Stomach (tissue), 9 donors: ENCODE results near the gene LRRC71. TPM values are rescaled to one million over a fixed set of nuclear protein-coding genes. Genes with fewer than 3 reads are reported as not detected.

Experiments
- DNase-seq, 2 donors: peaks; one replicate each; pipeline versions ENCODE4 v3.0.0 to v3.0.0-alpha.2; 2013 to 2019
- H3K27ac ChIP-seq, 5 donors: fragments of 200-600 bp in 4 of 5; sonication (generic) in 4 of 5; one replicate each; pipeline ENCODE4 v1.5.1; 2013 to 2019; ENCODE audit warnings: mild to moderate bottlenecking in 1 of 5, moderate library complexity in 1 of 5
- H3K27me3 ChIP-seq, 3 donors: fragments of 200-600 bp; sonication (generic); one replicate each; pipeline ENCODE4 v1.5.1; 2017 to 2019; ENCODE audit warnings: mixed run types in 1 of 3
- H3K36me3 ChIP-seq, 4 donors: fragments of 200-600 bp; sonication (generic); 1 replicate in 3 of 4; 2 replicates in 1 of 4; pipeline ENCODE4 v1.5.1; 2016 to 2019
- H3K4me1 ChIP-seq, 4 donors: fragments of 200-600 bp; sonication (generic); one replicate each; pipeline ENCODE4 v1.5.1; 2016 to 2019
- H3K4me3 ChIP-seq, 4 donors: fragments of 200-600 bp; sonication (generic) in 3 of 4; one replicate each; pipeline ENCODE4 v1.5.1; 2016 to 2019; ENCODE audit warnings: mild to moderate bottlenecking in 1 of 4
- H3K9me3 ChIP-seq, 4 donors: fragments of 200-600 bp; sonication (generic); one replicate each; pipeline ENCODE4 v1.5.1; 2016 to 2019
- EP300 ChIP-seq: sonication (generic); formaldehyde crosslinking; IDR thresholded peaks from one replicate; pipeline ENCODE4 v1.6.1; 2017; ENCODE audit warnings: antibody characterized with exemption
- POLR2A ChIP-seq, 4 donors: fragments of 450-650 bp; IDR thresholded peaks; one replicate each; pipeline ENCODE4 v1.6.1; 2016; ENCODE audit warnings: antibody characterized with exemption in 4 of 4, control low read depth in 2 of 4, mild to moderate bottlenecking in 1 of 4, moderate library complexity in 1 of 4
- POLR2AphosphoS5 ChIP-seq, 3 donors: sonication (generic); formaldehyde crosslinking; IDR thresholded peaks; one replicate each; pipeline ENCODE4 v1.6.1; 2016; ENCODE audit warnings: antibody characterized with exemption in 3 of 3
- WGBS, 5 donors: extraction: QIAGEN DNeasy Blood & Tissue Kit in 3 of 5; methylation state at CpG; one replicate each; pipeline versions ENCODE4 v1.1.5 to v1.1.7; 2013 to 2018; 5-methylcytosine and 5-hydroxymethylcytosine counted together
- intact Hi-C: fragments of 100-400 bp; cut with DNase I; formaldehyde crosslinking; loops from one replicate; pipeline ENCODE4 v1.15.1; 2023; ENCODE audit warnings: low total_unique reads
- polyA plus RNA-seq, 3 donors: library from polyadenylated mRNA; stranded (reverse); fragments of 200-250 nt; gene quantifications; one replicate each; pipeline ENCODE4 v1.2.3, GENCODE V29; 2013
- total RNA-seq, 5 donors: library from RNA; depleted of rRNA; stranded (reverse); fragments of >200 nt; gene quantifications; one replicate each; pipeline versions ENCODE4 v1.1.0 to v1.2.3, GENCODE V29; 2014 to 2016
- TF ChIP-seq, protein P1 (sequence below), 7 experiments: fragments of 450-650 bp in 4 of 7; fragments of 200-600 bp in 3 of 7; sonication (generic) in 3 of 7; IDR thresholded peaks; one replicate each; pipeline ENCODE4 v1.5.1; 2016 to 2019; ENCODE audit warnings: antibody characterized with exemption in 7 of 7, control low read depth in 2 of 7, mild to moderate bottlenecking in 1 of 7
- donor health status: healthy with polysubstance abuse.
- donor health status: Bipolar disorder and iron deficiency.
- donor health status: healthy.

Gene LRRC71
- total and polyA plus RNA-seq, 8 donors: 0.61 to 2.2 TPM; not detected in 6

DNA sequence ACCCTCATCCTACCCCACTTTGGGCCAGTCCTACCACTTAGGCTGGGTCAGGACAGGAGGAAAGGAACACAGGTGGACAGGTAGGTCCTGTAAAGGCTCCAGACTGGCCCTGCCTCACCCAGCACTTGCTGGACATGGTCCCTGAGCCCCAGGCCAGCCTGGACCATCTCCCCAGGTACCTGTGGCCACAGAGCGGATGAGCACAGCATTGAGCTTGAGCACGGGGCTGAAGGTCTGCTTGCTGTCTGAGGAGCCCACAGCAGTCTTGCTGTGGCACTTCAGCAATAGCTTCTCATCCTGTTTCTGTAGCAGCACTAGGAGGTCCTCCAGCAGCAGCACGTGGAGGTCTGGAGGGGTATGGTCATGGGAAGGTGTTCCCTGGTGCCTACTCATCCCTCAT is 23.3 kb downstream of the LRRC71 start:
- Histone ChIP-seq H3K4me1 (no peaks in the 10 kb centered on the region), H3K9me3 (no peaks in the 10 kb centered on the region), H3K27me3 (no peaks in the 10 kb centered on the region), H3K36me3 (peaks cover 85 to 100% (median 100%) of the 10 kb centered on the region in 4 donors), H3K27ac (no peak overlapping the region), H3K4me3 (no peak overlapping the region)
- WGBS, 5 donors: 83 to 95% (median 91%) methylated on average over 1 to 3 of the region's 3 CpGs
- intact Hi-C loops: no loop called here
- DNase-seq: no peak
- TF ChIP-seq, protein P1, sequence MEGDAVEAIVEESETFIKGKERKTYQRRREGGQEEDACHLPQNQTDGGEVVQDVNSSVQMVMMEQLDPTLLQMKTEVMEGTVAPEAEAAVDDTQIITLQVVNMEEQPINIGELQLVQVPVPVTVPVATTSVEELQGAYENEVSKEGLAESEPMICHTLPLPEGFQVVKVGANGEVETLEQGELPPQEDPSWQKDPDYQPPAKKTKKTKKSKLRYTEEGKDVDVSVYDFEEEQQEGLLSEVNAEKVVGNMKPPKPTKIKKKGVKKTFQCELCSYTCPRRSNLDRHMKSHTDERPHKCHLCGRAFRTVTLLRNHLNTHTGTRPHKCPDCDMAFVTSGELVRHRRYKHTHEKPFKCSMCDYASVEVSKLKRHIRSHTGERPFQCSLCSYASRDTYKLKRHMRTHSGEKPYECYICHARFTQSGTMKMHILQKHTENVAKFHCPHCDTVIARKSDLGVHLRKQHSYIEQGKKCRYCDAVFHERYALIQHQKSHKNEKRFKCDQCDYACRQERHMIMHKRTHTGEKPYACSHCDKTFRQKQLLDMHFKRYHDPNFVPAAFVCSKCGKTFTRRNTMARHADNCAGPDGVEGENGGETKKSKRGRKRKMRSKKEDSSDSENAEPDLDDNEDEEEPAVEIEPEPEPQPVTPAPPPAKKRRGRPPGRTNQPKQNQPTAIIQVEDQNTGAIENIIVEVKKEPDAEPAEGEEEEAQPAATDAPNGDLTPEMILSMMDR (IDR thresholded peaks at IDR 0.05): no peak
- TF ChIP-seq POLR2AphosphoS5 (IDR thresholded peaks at IDR 0.05) (no peak), POLR2A (IDR thresholded peaks at IDR 0.05) (no peak), EP300 (no peak)

- H3K4me1 ChIP-seq: no peaks in the 10 kb centered on the region
- intact Hi-C loops: no loop called here
- no peak for DNase-seq
- peaks cover 84 to 100% (median 100%) of the 10 kb centered on the region in 4 donors for H3K36me3 ChIP-seq
- no peaks in the 10 kb centered on the region for H3K27me3 ChIP-seq
- H3K27ac ChIP-seq: no peak overlapping the region
- no peaks in the 10 kb centered on the region for H3K9me3 ChIP-seq
- 90 to 100% (median 95%) methylated on average over 1 of the region's 1 CpG for WGBS, 5 donors
- no peak overlapping the region for H3K4me3 ChIP-seq
- TF ChIP-seq POLR2AphosphoS5 (IDR thresholded peaks at IDR 0.05): no peak
- TF ChIP-seq, protein P1 (IDR thresholded peaks at IDR 0.05): no peak
- TF ChIP-seq EP300: no peak
These were observed 23.8 kb downstream of the LRRC71 start for GRCh38 chr1:156944268-156944667.

DNA sequence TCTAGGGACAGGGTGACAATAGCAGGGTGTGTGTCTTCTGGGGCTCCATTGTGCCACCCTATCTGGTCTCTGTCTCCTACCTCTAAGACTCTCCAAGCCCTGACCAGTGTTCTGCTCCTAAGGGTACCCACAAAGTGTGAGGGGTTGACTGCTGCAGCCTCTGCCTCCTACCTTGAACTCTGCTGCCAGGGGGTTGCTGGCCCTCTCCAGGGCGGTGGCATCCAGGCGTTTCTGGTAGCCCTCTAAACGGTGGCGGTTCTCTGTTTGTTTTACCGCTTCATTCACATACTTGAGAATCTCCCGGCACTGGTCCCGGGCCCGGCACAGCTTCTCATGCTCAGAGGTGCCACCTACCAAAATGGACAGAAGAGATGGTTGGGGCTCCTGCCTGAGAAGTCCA is 24.4 kb downstream of the LRRC71 start:
- intact Hi-C loops: no loop called here
- no peak for DNase-seq
- H3K36me3 ChIP-seq: peaks cover 82 to 100% (median 100%) of the 10 kb centered on the region in 4 donors

DNA sequence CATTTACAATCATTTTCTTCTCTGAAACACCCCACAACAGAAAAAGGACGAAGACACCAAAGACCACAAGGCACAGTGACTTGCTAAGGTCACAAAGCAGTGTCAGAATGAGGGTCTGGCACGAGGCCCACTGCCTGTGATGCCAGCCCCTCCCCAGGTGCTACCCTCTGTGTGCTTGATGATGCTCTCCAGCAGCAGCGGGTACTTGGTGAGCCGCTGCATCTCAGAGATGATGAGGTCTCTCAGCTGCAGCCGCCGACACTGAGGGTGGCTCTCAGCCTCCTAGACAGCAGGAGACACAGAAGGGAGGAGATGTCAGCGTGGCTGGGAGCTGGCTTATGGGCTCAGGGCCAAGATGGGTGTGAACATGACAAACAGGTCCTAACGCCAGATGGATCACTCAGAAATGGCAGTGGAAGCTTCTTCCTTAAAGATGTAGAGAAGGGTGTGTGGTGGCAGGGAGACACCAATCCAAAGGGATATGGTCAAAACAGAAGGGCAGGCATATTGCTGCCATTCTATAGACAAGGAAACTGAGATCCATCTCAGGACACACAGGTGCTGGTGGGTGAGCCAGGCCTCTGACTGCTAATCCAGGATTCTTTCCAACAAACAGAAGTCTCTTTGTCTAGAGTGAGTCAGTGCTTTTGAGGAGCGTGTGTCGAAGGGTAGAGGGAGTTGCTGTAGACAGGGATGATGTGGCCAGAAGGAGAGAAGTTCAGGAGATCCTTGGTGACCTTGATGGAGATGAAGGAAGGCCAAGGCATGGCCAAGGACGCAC is 25.6 kb downstream of the LRRC71 start:
- peaks cover 77 to 100% (median 100%) of the 10 kb centered on the region in 4 donors for H3K36me3 ChIP-seq
- no peaks in the 10 kb centered on the region for H3K4me1 ChIP-seq
- TF ChIP-seq POLR2A (IDR thresholded peaks at IDR 0.05) (no peak), EP300 (no peak), POLR2AphosphoS5 (IDR thresholded peaks at IDR 0.05) (no peak)
- TF ChIP-seq, protein P1 (IDR thresholded peaks at IDR 0.05): no peak
- H3K27me3 ChIP-seq: no peaks in the 10 kb centered on the region
- intact Hi-C loops: no loop called here
- no peak overlapping the region for H3K4me3 ChIP-seq
- DNase-seq: no peak
- H3K9me3 ChIP-seq: no peaks in the 10 kb centered on the region
- WGBS, 5 donors: 75 to 79% (median 77%) methylated on average over 11 of the region's 11 CpGs
- no peak overlapping the region for H3K27ac ChIP-seq

More for the DNA sequence above, 24.4 kb downstream of the LRRC71 start:
- Histone ChIP-seq H3K4me3 (no peak overlapping the region), H3K27me3 (no peaks in the 10 kb centered on the region), H3K4me1 (no peaks in the 10 kb centered on the region), H3K27ac (no peak overlapping the region), H3K9me3 (no peaks in the 10 kb centered on the region)
- TF ChIP-seq POLR2AphosphoS5 (IDR thresholded peaks at IDR 0.05): no peak
- TF ChIP-seq EP300: no peak
- TF ChIP-seq POLR2A (IDR thresholded peaks at IDR 0.05): no peak
- TF ChIP-seq, protein P1 (IDR thresholded peaks at IDR 0.05): no peak
- 92 to 96% (median 93%) methylated on average over 8 of the region's 8 CpGs for WGBS, 5 donors
